ENCODE data around the gene PTPRD. TPM values are rescaled to one million over a fixed set of nuclear protein-coding genes. Genes with fewer than 3 reads are reported as not detected.

Gene PTPRD
- total and polyA plus RNA-seq, 10 donors = 0.08 to 11.7 (median 2.9) TPM

DNA sequence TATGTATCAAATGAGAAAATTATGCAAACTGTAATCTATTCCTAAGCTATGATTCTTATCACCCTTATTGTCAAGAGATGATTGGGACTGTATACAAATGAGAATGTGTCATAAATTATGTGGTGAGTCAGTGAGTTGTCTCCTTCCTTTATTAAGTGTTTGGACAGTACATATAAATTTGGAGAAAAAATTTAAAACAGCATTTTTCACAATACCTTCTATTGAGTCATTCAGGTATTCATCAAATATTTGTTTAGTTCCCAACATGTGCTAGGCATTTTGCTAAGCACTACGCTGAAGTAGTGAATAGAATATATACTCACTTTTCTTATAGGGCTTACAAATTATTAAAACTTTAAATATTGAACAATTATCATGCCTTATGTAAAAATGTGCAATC, 36.3 kb upstream of the PTPRD start:
- Histone ChIP-seq H3K27ac (no peak overlapping the region), H3K4me1 (no peaks in the 10 kb centered on the region), H3K4me3 (no peak overlapping the region), H3K36me3 (no peaks in the 10 kb centered on the region), H3K27me3 (replicated peaks in 1 of 7) (no peaks in the 10 kb centered on the region), H3K9me3 (peaks cover 0 to 42% (median 33%) of the 10 kb centered on the region in 8 donors)
- TF ChIP-seq POLR2AphosphoS5 (IDR thresholded peaks at IDR 0.05) = no peak
- no peak for TF ChIP-seq POLR2A (IDR thresholded peaks at IDR 0.05)
- TF ChIP-seq, protein P1, sequence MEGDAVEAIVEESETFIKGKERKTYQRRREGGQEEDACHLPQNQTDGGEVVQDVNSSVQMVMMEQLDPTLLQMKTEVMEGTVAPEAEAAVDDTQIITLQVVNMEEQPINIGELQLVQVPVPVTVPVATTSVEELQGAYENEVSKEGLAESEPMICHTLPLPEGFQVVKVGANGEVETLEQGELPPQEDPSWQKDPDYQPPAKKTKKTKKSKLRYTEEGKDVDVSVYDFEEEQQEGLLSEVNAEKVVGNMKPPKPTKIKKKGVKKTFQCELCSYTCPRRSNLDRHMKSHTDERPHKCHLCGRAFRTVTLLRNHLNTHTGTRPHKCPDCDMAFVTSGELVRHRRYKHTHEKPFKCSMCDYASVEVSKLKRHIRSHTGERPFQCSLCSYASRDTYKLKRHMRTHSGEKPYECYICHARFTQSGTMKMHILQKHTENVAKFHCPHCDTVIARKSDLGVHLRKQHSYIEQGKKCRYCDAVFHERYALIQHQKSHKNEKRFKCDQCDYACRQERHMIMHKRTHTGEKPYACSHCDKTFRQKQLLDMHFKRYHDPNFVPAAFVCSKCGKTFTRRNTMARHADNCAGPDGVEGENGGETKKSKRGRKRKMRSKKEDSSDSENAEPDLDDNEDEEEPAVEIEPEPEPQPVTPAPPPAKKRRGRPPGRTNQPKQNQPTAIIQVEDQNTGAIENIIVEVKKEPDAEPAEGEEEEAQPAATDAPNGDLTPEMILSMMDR (IDR thresholded peaks at IDR 0.05 in 8 of 11, conservative IDR thresholded peaks at IDR 0.05 in 3 of 11) = no peak
- no peak for DNase-seq
- intact Hi-C loops (cut with DNase I; ENCODE audit: low total_unique reads) = no loop called here
- WGBS, 5 donors = 73 to 81% (median 80%) methylated on average over 1 of the region's 1 CpG

DNA sequence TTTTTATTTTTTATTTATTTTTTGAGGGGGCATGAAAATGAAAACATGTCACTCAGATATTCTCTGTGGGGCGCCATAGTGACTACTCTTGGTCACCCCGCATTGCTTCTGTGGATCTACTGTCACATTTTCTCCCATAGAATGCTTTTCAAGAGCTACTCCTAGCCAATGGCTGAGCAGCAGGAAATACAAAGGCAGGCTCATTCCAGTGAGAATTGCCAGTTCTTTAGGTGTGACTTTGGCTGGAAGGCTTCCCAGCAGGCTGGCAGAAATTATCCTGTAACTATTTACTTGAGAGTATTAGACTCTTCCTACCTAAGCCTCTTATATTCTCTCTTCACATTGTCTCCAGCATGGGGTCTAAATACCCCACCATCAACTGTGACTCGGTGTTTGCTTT, 21.0 kb upstream of the PTPRD start:
- H3K9me3 ChIP-seq = peaks cover 0 to 8% (median 0%) of the 10 kb centered on the region in 8 donors
- H3K36me3 ChIP-seq = no peaks in the 10 kb centered on the region
- intact Hi-C loops (cut with DNase I; ENCODE audit: low total_unique reads) = no loop called here
- no peaks in the 10 kb centered on the region for H3K4me1 ChIP-seq
- H3K27ac ChIP-seq = no peak overlapping the region
- H3K27me3 ChIP-seq (replicated peaks in 1 of 7) = no peaks in the 10 kb centered on the region
- TF ChIP-seq POLR2AphosphoS5 (IDR thresholded peaks at IDR 0.05) (no peak), POLR2A (IDR thresholded peaks at IDR 0.05) (no peak)
- TF ChIP-seq, protein P1 (IDR thresholded peaks at IDR 0.05 in 8 of 11, conservative IDR thresholded peaks at IDR 0.05 in 3 of 11) = no peak
- DNase-seq = no peak
- no peak overlapping the region for H3K4me3 ChIP-seq
- WGBS, 5 donors = 82 to 89% (median 87%) methylated on average over 3 of the region's 3 CpGs

DNA sequence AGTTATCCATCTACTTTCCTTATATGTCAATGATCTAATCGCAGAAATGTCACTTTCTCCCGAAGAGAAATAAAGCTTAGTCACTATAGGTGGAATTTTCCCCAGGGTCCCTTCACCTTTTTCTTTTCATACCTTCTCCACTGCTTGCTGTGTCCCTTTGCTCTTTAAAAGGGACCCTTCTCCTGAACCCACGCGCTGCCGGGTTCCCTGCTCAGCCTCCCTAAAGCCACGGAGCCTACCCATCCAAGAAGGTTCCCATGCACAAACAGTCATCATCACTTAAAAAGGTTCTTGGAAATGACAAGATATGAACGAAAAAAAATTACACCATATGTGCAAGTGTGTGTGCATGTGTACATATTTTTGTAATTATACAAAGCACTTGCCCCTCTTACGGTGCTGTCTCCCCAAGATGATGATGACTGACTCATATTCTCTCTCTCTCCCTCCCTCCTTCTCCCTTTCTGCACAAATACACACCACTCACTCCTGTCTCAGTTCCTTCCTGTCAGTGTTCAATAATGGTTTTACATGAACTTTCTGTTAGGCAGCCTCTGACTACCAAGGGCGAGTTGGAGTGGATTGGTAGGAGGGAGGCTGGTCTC, 1.5 kb upstream of the PTPRD start:
- no peak for DNase-seq
- H3K27me3 ChIP-seq (replicated peaks in 1 of 7) = peaks cover 0 to 79% (median 45%) of the 10 kb centered on the region in 7 donors

DNA sequence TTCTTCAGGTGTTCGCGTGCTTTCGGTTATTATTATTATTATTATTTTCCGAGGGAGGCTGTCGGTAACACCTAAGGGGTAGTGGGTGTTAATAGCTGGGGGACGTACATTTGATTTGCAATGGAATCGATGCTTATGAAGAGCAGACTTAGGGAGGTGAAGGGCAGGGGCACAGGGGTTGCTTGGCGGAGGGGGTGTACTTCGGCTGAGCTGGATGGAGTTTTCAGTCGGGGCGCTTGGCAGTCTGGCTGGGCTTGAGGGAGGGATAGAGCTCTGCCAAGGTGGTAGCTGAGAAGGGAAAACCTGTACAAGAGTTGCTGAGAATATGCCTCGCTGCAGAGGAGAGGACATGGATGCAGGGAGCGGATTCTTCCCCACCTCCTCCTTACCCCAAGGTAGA, 617 bp upstream of the PTPRD start:
- Histone ChIP-seq H3K27me3 (replicated peaks in 1 of 7) (peaks cover 0 to 79% (median 45%) of the 10 kb centered on the region in 7 donors), H3K4me1 (peaks cover 0 to 13% (median 6%) of the 10 kb centered on the region in 6 donors), H3K4me3 (peak overlapping the region in 2 of 8 donors; percentile 9 to 61), H3K36me3 (no peaks in the 10 kb centered on the region), H3K9me3 (no peaks in the 10 kb centered on the region), H3K27ac (no peak overlapping the region)
- WGBS, 5 donors = 6 to 14% (median 10%) methylated on average over 13 of the region's 13 CpGs
- no peak for TF ChIP-seq POLR2AphosphoS5 (IDR thresholded peaks at IDR 0.05)
- TF ChIP-seq POLR2A (IDR thresholded peaks at IDR 0.05) = no peak
- TF ChIP-seq, protein P1 (IDR thresholded peaks at IDR 0.05 in 8 of 11, conservative IDR thresholded peaks at IDR 0.05 in 3 of 11) = no peak
- intact Hi-C loops (cut with DNase I; ENCODE audit: low total_unique reads) = no loop called here
- DNase-seq = no peak

More for the DNA sequence above, 1.5 kb upstream of the PTPRD start:
- no peak overlapping the region for H3K4me3 ChIP-seq
- H3K27ac ChIP-seq = no peak overlapping the region
- no peaks in the 10 kb centered on the region for H3K36me3 ChIP-seq
- TF ChIP-seq POLR2AphosphoS5 (IDR thresholded peaks at IDR 0.05) (no peak), POLR2A (IDR thresholded peaks at IDR 0.05) (no peak)
- TF ChIP-seq, protein P1 (IDR thresholded peaks at IDR 0.05 in 8 of 11, conservative IDR thresholded peaks at IDR 0.05 in 3 of 11) = no peak
- H3K9me3 ChIP-seq = no peaks in the 10 kb centered on the region
- WGBS, 5 donors = 49 to 60% (median 51%) methylated on average over 9 of the region's 9 CpGs
- peaks cover 0 to 13% (median 6%) of the 10 kb centered on the region in 6 donors for H3K4me1 ChIP-seq
- intact Hi-C loops (cut with DNase I; ENCODE audit: low total_unique reads) = no loop called here
